Measurements from ENCODE around the gene ECE1. TPM values are rescaled to one million over a fixed set of nuclear protein-coding genes. Genes with fewer than 3 reads are reported as not detected.
A peak's percentile ranks its signal among the peaks of the same experiment; 100 is the strongest.
"Not testable (repeated sequence)": the region's sequence is repeated elsewhere in the genome, so short reads cannot be mapped to it uniquely, and the experiment has no call there.

Gene ECE1
- total and polyA plus RNA-seq, 3 donors from 2014 or later, result 66.1 to 101 (median 96.4) TPM

GRCh38 chr1:21217812-21218596 lies 72.3 kb downstream of the ECE1 start:
- Histone ChIP-seq H3K36me3 (ENCODE audit: low read depth, missing control alignments) (no peaks in the 10 kb centered on the region), H3K27me3 (no peaks in the 10 kb centered on the region), H3K9me3 (no peaks in the 10 kb centered on the region), H3K4me3 (no peak overlapping the region), H3K27ac (no peak overlapping the region), H3K4me1 (no peaks in the 10 kb centered on the region)
- WGBS, 2 donors, result 73 to 76% methylated on average over 6 to 18 of the region's 20 CpGs
- TF ChIP-seq POLR2A (IDR thresholded peaks at IDR 0.05), result no peak
- TF ChIP-seq, protein P1, sequence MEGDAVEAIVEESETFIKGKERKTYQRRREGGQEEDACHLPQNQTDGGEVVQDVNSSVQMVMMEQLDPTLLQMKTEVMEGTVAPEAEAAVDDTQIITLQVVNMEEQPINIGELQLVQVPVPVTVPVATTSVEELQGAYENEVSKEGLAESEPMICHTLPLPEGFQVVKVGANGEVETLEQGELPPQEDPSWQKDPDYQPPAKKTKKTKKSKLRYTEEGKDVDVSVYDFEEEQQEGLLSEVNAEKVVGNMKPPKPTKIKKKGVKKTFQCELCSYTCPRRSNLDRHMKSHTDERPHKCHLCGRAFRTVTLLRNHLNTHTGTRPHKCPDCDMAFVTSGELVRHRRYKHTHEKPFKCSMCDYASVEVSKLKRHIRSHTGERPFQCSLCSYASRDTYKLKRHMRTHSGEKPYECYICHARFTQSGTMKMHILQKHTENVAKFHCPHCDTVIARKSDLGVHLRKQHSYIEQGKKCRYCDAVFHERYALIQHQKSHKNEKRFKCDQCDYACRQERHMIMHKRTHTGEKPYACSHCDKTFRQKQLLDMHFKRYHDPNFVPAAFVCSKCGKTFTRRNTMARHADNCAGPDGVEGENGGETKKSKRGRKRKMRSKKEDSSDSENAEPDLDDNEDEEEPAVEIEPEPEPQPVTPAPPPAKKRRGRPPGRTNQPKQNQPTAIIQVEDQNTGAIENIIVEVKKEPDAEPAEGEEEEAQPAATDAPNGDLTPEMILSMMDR (IDR thresholded peaks at IDR 0.05), result peak in 2 of 3 experiments; percentile 43 to 51
- DNase-seq, result peak; percentile 76
- intact Hi-C loops (cut with DNase I; ENCODE audit: low total_unique reads), result no loop called here

DNA sequence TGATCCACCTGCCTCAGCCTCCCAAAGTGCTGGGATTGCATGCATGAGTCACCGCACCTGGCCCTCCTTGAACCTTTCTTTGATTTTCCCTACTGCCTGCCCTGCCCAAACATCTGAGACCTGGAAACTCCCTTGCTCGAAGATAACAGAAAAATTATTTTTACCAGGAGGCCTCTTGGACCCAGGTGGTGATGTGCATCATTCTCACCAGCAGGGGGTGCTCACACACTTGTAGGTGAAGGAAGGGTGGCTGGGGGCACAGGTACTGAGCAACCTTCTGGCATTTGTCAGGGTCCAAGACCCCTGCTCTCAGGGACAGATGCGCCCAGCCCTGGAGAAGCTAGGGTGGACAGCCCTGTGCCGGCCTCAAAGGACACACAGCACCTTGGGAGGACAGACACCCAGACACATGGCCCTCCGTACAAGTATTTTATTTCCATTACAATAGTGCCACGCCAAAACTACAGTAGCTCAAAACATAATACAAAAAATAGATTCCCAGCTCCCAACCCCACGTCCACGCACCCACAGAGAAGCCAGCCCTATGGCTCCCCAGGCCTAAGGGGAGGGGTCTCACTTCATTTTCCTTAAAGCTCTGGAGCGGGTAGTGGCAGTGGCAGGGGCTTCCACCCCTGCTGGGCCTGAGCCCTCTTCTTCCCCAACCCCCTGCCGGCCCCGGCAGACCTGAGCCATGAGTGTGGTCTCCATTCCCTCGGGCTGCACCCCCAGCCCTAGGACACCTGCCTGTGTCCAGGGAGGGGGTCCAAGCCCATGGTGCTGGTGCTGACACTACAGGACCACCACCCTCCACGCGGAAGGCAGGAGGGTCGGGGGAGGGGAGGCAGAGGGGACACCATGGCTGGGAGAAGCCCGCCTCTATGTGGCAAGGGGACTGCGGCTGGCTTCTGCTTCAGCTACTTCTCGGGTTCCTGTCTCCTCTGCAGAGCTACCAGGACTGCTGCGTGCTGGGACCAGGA lies 73.1 kb downstream of the ECE1 start:
- Histone ChIP-seq H3K27me3 (no peaks in the 10 kb centered on the region), H3K4me1 (no peaks in the 10 kb centered on the region), H3K27ac (no peak overlapping the region), H3K36me3 (ENCODE audit: low read depth, missing control alignments) (no peaks in the 10 kb centered on the region), H3K9me3 (no peaks in the 10 kb centered on the region), H3K4me3 (no peak overlapping the region)
- peak; percentile 79 for DNase-seq
- WGBS, 2 donors, result 75 to 83% methylated on average over 9 to 19 of the region's 19 CpGs
- intact Hi-C loops (cut with DNase I; ENCODE audit: low total_unique reads), result no loop called here
- TF ChIP-seq POLR2A (IDR thresholded peaks at IDR 0.05), result no peak
- TF ChIP-seq, protein P1 (IDR thresholded peaks at IDR 0.05), result peak; percentile 63 to 83 (median 76)

DNA sequence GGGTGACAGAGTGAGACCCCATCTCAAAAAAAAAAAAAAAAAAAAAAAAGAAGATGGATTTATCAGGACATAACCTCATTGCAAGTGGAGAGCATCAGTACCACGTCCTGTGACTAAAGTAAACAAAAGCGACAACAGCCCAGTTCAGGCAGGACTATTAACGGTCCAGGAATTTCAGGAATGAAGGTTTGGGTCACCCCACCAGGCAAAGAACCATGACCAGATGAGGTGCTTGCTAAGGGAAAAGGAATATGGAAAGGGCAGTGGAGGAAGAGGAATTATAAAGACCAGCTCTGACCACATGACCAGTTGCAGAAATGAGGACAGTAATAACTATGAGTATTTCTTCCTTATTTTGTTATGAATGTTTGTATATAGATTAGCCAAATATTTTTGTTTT lies 78.1 kb downstream of the ECE1 start:
- DNase-seq, result no peak
- no peak overlapping the region for H3K27ac ChIP-seq
- H3K27me3 ChIP-seq, result no peaks in the 10 kb centered on the region
- H3K4me1 ChIP-seq, result no peaks in the 10 kb centered on the region
- H3K36me3 ChIP-seq (ENCODE audit: low read depth, missing control alignments), result no peaks in the 10 kb centered on the region
- no peaks in the 10 kb centered on the region for H3K9me3 ChIP-seq
- 69 to 74% methylated on average over 3 of the region's 3 CpGs for WGBS, 2 donors
- intact Hi-C loops (cut with DNase I; ENCODE audit: low total_unique reads), result no loop called here
- TF ChIP-seq, protein P1 (IDR thresholded peaks at IDR 0.05), result no peak
- no peak for TF ChIP-seq POLR2A (IDR thresholded peaks at IDR 0.05)
- H3K4me3 ChIP-seq, result no peak overlapping the region

GRCh38 chr1:21208137-21208700 lies 82.0 kb downstream of the ECE1 start:
- H3K4me3 ChIP-seq; intact Hi-C loops (cut with DNase I; ENCODE audit: low total_unique reads); H3K9me3 ChIP-seq; H3K27me3 ChIP-seq; H3K36me3 ChIP-seq (ENCODE audit: low read depth, missing control alignments); H3K27ac ChIP-seq; H3K4me1 ChIP-seq; DNase-seq: not testable (repeated sequence)
- whole genome bisulfite sequencing, 2 donors, result 81 to 87% methylated on average over 6 of the region's 6 CpGs

GRCh38 chr1:21206117-21206516 lies 84.1 kb downstream of the ECE1 start:
- TF ChIP-seq, protein P1 (IDR thresholded peaks at IDR 0.05), result no peak
- TF ChIP-seq POLR2A (IDR thresholded peaks at IDR 0.05), result no peak
- Histone ChIP-seq H3K9me3 (no peaks in the 10 kb centered on the region), H3K4me3 (no peak overlapping the region), H3K27ac (no peak overlapping the region), H3K36me3 (ENCODE audit: low read depth, missing control alignments) (no peaks in the 10 kb centered on the region), H3K27me3 (no peaks in the 10 kb centered on the region), H3K4me1 (no peaks in the 10 kb centered on the region)
- WGBS, 2 donors, result 73 to 96% methylated on average over 2 of the region's 2 CpGs
- intact Hi-C loops (cut with DNase I; ENCODE audit: low total_unique reads), result no loop called here
- no peak for DNase-seq
